GM18511 (cell line): ENCODE results near the gene GORASP2.

ENCODE experiments used
- ATAC-seq: cut with Tn5 transposase; IDR thresholded peaks from one replicate; pipeline ENCODE4 v1.9.1; 2021; ENCODE audit warnings: mild to moderate bottlenecking, moderate library complexity; ENCODE audit not compliant: unreplicated experiment

GORASP2 gene

GRCh38 chr2:170991398-170992182 lies 62.5 kb downstream of the GORASP2 start:
- ATAC-seq: no peak

GRCh38 chr2:170996316-170996715 lies 67.3 kb downstream of the GORASP2 start:
- no peak for ATAC-seq

DNA sequence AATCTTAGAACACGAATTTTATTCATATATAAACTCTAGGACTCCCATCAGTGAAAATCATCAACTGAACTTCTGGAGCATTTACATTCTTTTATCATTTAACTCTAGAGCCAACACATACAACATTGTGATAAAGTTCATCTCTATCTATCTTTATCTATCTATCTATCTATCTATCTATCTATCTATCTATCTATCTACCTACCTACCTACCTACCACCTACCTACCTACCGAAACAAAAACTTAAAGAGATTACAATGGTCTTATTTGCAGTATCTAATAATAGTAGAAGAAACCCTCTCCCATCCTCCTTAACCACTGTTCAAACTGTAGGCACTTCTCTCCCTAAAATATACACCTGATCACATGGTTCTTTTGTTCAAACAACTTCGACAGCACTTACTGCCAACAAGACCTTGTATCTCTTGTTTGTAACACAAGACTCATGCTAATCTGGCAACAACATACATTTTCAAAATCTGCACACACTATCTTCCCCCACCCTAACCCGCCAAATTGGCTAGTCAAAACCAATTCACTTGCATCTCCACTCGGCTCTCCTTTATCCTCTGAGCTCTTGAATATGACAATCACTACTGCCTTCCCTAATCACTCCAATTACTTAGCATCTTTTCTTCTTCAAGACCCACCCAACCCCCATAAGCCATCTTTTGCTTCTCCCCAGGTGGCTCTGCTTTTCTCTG lies 69.0 kb downstream of the GORASP2 start:
- ATAC-seq: no peak

GRCh38 chr2:170999654-171000053 lies 70.6 kb downstream of the GORASP2 start:
- no peak for ATAC-seq

DNA sequence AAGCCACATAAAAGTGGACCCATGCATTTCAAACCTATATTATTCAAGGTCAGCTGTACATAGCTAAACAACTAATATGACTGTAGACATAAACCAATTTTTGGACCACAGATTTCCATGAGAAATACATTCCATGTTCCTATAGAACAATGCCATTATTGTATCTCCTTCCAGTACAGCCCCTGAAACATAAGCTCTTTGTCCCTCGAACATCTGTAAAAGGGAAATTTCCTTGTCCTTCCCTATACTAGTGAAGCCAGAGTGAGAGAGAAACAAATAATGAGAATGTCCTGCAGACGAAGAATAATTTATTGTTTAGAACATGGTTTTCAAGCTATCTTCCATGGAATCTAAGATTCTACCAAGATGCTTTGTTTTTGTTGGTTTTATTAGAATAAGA lies 75.3 kb downstream of the GORASP2 start:
- no peak for ATAC-seq

DNA sequence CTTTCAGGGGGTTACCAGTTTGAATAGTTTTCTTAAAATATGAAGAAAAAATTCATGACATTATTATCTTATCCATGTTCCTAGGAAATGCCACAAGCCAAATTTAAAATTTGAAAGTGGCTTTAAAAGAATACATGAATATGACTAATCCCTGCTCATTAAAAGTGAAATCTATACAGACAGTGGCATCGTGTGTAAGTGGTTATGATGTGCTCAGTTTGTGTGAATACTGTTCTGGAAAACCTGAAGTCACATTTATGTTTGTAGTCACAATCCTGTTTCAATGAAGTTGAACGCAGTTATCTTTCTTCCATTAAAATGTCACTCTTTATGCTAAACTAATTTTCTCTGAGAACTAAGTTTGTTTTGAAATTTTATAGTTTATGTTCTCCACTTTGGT lies 75.8 kb downstream of the GORASP2 start:
- ATAC-seq: no peak

DNA sequence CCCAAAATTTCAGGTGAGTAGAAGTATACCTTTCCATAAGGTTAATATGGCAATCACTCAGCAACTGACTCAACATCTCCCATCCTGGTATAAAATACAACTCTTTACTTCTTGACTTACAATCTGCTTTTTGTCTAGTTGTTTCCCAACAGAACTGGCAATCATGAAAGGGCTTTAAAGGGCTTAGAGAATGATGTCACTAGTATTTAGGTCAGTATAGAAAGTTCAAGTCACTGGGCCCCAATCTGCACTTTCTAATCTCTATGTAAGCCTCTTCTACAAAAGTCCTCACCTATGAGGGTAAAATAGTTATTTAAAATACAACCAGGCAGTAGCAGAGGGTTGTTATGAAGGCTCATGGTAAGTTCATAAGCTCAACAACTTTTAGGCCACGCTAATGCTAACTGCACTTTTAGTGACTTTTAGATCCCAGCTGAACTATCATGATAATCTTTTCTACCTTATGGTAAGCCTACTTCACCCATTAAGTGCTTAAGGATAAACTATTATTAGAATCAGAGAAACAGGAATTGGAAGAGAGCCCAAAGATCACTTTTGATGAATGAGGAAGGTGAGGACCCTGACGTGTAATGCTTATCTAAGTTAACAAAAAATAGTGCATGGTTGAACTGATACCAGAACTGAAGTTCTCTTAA lies 79.6 kb downstream of the GORASP2 start:
- no peak for ATAC-seq

DNA sequence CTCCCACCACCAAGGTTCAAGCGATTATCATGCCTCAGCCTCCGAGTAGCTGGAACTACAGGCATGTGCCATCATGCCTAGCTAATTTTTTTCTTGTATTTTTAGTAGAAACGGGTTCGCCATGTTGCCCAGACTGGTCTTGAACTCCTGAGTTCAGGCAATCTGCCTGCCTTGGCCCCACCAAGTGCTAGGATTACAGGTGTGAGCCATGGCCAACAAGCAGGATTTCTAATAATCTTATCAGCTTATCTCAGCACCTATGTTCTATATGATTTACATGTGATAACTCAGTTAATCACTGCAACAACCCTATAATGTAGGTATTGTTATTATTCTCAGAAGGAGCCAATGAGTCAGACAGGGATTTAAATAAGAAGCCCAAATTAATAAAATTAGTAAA lies 80.3 kb downstream of the GORASP2 start:
- no peak for ATAC-seq

DNA sequence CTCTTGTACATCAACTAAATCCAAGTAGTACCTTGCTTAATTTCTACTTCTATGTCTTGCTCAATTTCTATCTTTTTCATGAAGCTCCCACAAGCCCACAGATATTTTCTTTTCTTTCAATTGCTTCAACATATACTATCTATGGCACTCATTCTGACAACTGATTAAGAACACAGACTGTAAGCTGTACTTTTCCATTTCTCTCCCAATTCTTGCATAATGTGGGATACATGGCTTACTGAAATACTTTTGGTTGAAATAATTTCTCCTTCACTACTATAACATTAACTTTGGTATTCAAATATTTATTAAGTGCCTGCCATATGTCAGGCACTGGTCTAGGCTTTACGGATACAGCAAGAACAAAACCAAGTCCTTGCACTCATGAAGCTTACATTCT lies 84.8 kb downstream of the GORASP2 start:
- no peak for ATAC-seq

DNA sequence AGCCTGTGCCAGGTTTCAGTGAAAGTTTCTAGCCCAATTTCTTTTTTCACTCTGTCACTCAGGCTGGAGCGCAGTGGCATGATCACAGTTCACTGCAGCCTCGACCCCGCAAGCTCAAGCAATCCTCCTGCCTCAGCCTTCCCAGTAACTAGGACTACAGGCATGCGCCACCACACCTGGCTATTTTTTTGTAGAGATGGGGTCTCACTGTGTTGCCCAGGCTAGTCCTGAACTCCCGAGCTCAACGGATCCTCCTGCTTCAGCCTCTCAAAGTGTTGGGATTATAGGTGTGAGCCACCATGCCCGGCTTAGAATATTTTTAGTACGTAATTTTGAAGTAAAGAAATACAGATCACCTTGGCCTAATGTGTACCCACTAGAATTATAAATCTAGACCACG lies 87.1 kb downstream of the GORASP2 start:
- no peak for ATAC-seq
